K562 (cell line): ENCODE data around the gene TLR5. TPM values are rescaled to one million over a fixed set of nuclear protein-coding genes. Genes with fewer than 3 reads are reported as not detected.

ENCODE experiments used
- ATAC-seq: fragments of 200-7000 bp; cut with Tn5 transposase; 3 replicates; pipeline ENCODE4 v1.9.1; 2020; ENCODE audit warnings: moderate library complexity
- BruUV-seq: library from RNA; stranded (reverse); fragments of 400-500 nt; replicated peaks from 2 replicates; lab custom pipeline; 2021; lab: Mats Ljungman, UMichigan
- CTCF ChIA-PET: fragments of 300-600 bp; formaldehyde crosslinking; extraction: SDS; loops from one replicate; lab custom pipeline; 2021; ENCODE audit warnings: low intra/inter-chr PET ratio; lab: Yijun Ruan, JAX
- POLR2A ChIA-PET: fragments of 300-600, 350-650 bp; sonication (Branson Sonifier 250); formaldehyde crosslinking; extraction: SDS; loops from one replicate; lab custom pipeline; 2021; ENCODE audit warnings: antibody characterized with exemption, inconsistent platforms; lab: Yijun Ruan, JAX
- DNase-seq, 4 experiments: peaks; one replicate each; pipeline versions ENCODE4 v3.0.0 to v3.0.0-alpha.2; 2011 to 2018; ENCODE audit warnings: low spot score in 3 of 4, mixed read lengths in 3 of 4; ENCODE audit errors: extremely low read depth in 1 of 4
- FAIRE-seq: peaks from 2 replicates; lab custom pipeline; 2011; peaks lifted over from hg19 to GRCh38; lab: Jason Lieb, UNC
- H2AFZ ChIP-seq: 2 replicates; pipeline ENCODE4 v1.6.0; 2011; ENCODE audit warnings: low read depth, low read length, control low read depth, inconsistent platforms
- H3K27ac ChIP-seq: fragments of 200-600 bp; 3 replicates; pipeline ENCODE4 v1.8.0; 2011; ENCODE audit warnings: low read depth, mild to moderate bottlenecking, control low read depth, inconsistent platforms, low read length, moderate library complexity, mixed read lengths; ENCODE audit errors: extremely low read depth
- H3K27me3 ChIP-seq, 2 experiments: fragments of 300-600 bp in 1 of 2; 2 replicates in 1 of 2; 3 replicates in 1 of 2; pipeline versions ENCODE4 v1.6.0 to v1.8.0; 2011; ENCODE audit warnings: inconsistent platforms in 2 of 2, low read length in 2 of 2, mild to moderate bottlenecking in 1 of 2, mixed read lengths in 1 of 2, moderate library complexity in 1 of 2; ENCODE audit not compliant: control insufficient read depth in 2 of 2, insufficient read depth in 2 of 2
- H3K36me3 ChIP-seq: fragments of 300-600 bp; 3 replicates; pipeline ENCODE4 v1.8.0; 2011; ENCODE audit warnings: mild to moderate bottlenecking, low read length, inconsistent platforms; ENCODE audit not compliant: control insufficient read depth, insufficient read depth
- H3K4me1 ChIP-seq, 2 experiments: fragments of 200-600 bp in 1 of 2; replicated peaks in 1 of 2; 2 replicates in 1 of 2; 3 replicates in 1 of 2; pipeline versions ENCODE4 v1.5.1 to v1.8.0; 2011; ENCODE audit warnings: inconsistent platforms in 2 of 2, low read length in 2 of 2, mild to moderate bottlenecking in 1 of 2, mixed read lengths in 1 of 2, moderate library complexity in 1 of 2; ENCODE audit not compliant: control insufficient read depth in 2 of 2, insufficient read depth in 2 of 2
- H3K4me2 ChIP-seq: 2 replicates; pipeline ENCODE4 v1.6.1; 2011; ENCODE audit warnings: low read length, control low read depth, inconsistent platforms, mixed read lengths; ENCODE audit not compliant: insufficient read depth
- H3K4me3 ChIP-seq: fragments of 200-600 bp; sonication (generic), shearing (Covaris generic); 2 replicates; pipeline ENCODE4 v1.5.1; 2016; ENCODE audit warnings: control low read depth, inconsistent platforms
- H3K79me2 ChIP-seq: fragments of 200-600 bp; 3 replicates; pipeline ENCODE4 v1.8.0; 2011; ENCODE audit warnings: low read length, inconsistent platforms; ENCODE audit not compliant: control insufficient read depth, insufficient read depth
- H3K9ac ChIP-seq, 2 experiments: 2 replicates each; pipeline versions ENCODE4 v1.6.0 to v1.6.1; 2011; ENCODE audit warnings: low read depth in 2 of 2, low read length in 2 of 2, control low read depth in 1 of 2, inconsistent platforms in 1 of 2, mild to moderate bottlenecking in 1 of 2, mixed read lengths in 1 of 2; ENCODE audit not compliant: insufficient read depth in 1 of 2
- H3K9me1 ChIP-seq: one replicate; pipeline ENCODE4 v1.6.0; 2011; ENCODE audit warnings: inconsistent platforms, mild to moderate bottlenecking, low read length, moderate library complexity; ENCODE audit not compliant: control insufficient read depth, insufficient read depth
- H3K9me3 ChIP-seq: replicated peaks from 2 replicates; pipeline ENCODE4 v1.5.1; 2011; ENCODE audit warnings: low read depth, low read length, inconsistent platforms; ENCODE audit not compliant: control insufficient read depth, insufficient read depth
- H4K20me1 ChIP-seq: replicated peaks from 2 replicates; pipeline ENCODE4 v1.6.1; 2011; ENCODE audit warnings: low read length, inconsistent platforms, mixed read lengths; ENCODE audit not compliant: control insufficient read depth, insufficient read depth
- ZKSCAN1 ChIP-seq: fragments of 150-350 bp; IDR thresholded peaks from 2 replicates; pipeline ENCODE4 v1.6.1; 2016; ENCODE audit warnings: low read depth, low read length
- WGBS: fragments of 100-300 bp; shearing (Covaris generic); methylation state at CpG from one replicate; pipeline ENCODE4 v1.1.6; 2016; ENCODE audit warnings: low coverage, mixed read lengths; ENCODE audit not compliant: insufficient coverage; ENCODE audit errors: missing lambda C conversion rate; 5-methylcytosine and 5-hydroxymethylcytosine counted together
- in situ Hi-C: fragments of 300-500 bp; cut with MboI; formaldehyde crosslinking; loops from 4 replicates; pipeline ENCODE4 v1.15.0; 2018; ENCODE audit warnings: inconsistent platforms, mixed read lengths
- intact Hi-C: fragments of 100-400 bp; cut with micrococcal nuclease; formaldehyde crosslinking; loops from 2 replicates; pipeline ENCODE4 v1.14.2; 2022
- polyA plus RNA-seq, 8 experiments: library from polyadenylated mRNA; depleted of rRNA in 4 of 8; stranded (reverse) in 5 of 8; unstranded in 3 of 8; fragments of >200 nt; fragmentation: Nextera tagmentation in 2 of 8; fragmentation: Illumina TruSeq in 1 of 8; extraction: Ambion mirVana in 2 of 8; extraction: Trizol in 1 of 8; gene quantifications; 2 replicates each; pipeline versions ENCODE4 v1.2.1 to v1.2.3, GENCODE V29; 2011 to 2014; ENCODE audit warnings: inconsistent platforms in 1 of 8, missing spikeins in 1 of 8
- total RNA-seq, 7 experiments: library from RNA; depleted of rRNA in 6 of 7; stranded (reverse); fragments of >200 nt in 6 of 7; fragmentation: Illumina TruSeq in 2 of 7; extraction: Trizol in 2 of 7; gene quantifications; 2 replicates each; pipeline versions ENCODE4 v1.2.1 to v1.2.3, GENCODE V29; 2011 to 2021; ENCODE audit warnings: low replicate concordance in 1 of 7
- TF ChIP-seq, protein P1 (sequence below): sonication (generic); formaldehyde crosslinking; IDR thresholded peaks from 2 replicates; pipeline ENCODE4 v1.4.0; 2020; ENCODE audit warnings: mild to moderate bottlenecking, missing genetic modification reagents

Gene TLR5
- total and polyA plus RNA-seq, 9 of the 15 experiments (the other 6 are each of a cell fraction or from before 2014, with no cell fraction given): 0.93 to 7.4 (median 1.9) TPM

- Histone ChIP-seq H3K9me3 (no peaks in the 10 kb centered on the region), H3K4me2 (peak overlapping the region; percentile 78; the same call in 1 of the 2 replicates), H3K79me2 (no peaks in the 10 kb centered on the region), H3K9me1 (peaks cover 3% of the 10 kb centered on the region), H3K27me3 (no peaks in the 10 kb centered on the region), H3K4me3 (peak overlapping the region; percentile 50; the same call in 1 of the 2 replicates), H4K20me1 (no peaks in the 10 kb centered on the region), H3K36me3 (no peaks in the 10 kb centered on the region), H3K27ac (peak overlapping the region; percentile 60; the same call in 1 of the 3 replicates), H2AFZ (peak overlapping the region; percentile 98), H3K9ac (peak overlapping the region; percentile 62 to 91; a peak in 1 of 4 replicates), H3K4me1 (peaks cover 22 to 23% of the 10 kb centered on the region in 2 experiments)
- TF ChIP-seq, protein P1, sequence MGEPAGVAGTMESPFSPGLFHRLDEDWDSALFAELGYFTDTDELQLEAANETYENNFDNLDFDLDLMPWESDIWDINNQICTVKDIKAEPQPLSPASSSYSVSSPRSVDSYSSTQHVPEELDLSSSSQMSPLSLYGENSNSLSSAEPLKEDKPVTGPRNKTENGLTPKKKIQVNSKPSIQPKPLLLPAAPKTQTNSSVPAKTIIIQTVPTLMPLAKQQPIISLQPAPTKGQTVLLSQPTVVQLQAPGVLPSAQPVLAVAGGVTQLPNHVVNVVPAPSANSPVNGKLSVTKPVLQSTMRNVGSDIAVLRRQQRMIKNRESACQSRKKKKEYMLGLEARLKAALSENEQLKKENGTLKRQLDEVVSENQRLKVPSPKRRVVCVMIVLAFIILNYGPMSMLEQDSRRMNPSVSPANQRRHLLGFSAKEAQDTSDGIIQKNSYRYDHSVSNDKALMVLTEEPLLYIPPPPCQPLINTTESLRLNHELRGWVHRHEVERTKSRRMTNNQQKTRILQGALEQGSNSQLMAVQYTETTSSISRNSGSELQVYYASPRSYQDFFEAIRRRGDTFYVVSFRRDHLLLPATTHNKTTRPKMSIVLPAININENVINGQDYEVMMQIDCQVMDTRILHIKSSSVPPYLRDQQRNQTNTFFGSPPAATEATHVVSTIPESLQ (CRISPR knock-in tag): 0 out of 2 replicates have a peak, but pooled peaks have one; percentile 2
- TF ChIP-seq ZKSCAN1: no peak
- 40% methylated on average over 4 of the region's 4 CpGs for WGBS
- ATAC-seq (no peak), DNase-seq (no peak), FAIRE-seq (no peak)
- in situ Hi-C loops: loop anchor here (25.0 kb wide), 1 partner anchor 543 kb away; no protein-coding TSS in a partner anchor
- ChIA-PET POLR2A (interaction anchor here (0.5 to 1.1 kb wide), 5 partner anchors 9 to 1618 kb away, joined by 3 to 4 read pairs (median 3); no protein-coding TSS in a partner anchor), CTCF (no interaction called here)
- intact Hi-C loops: no loop called here
- no TSS peak for BruUV-seq
Observed at GRCh38 chr1:223144431-223144830, 1.4 kb upstream of the TLR5 start.
